BJ (cell line): ENCODE data around the gene PDIA6. TPM values are rescaled to one million over a fixed set of nuclear protein-coding genes. Genes with fewer than 3 reads are reported as not detected.

Source experiments
- CTCF ChIA-PET: fragments of 350-600 bp; formaldehyde crosslinking; extraction: SDS; loops from one replicate; lab custom pipeline; 2021; ENCODE audit warnings: antibody characterized with exemption, inconsistent platforms; lab: Yijun Ruan, JAX
- POLR2A ChIA-PET: fragments of 300-600 bp; sonication (Branson Sonifier 250); formaldehyde crosslinking; extraction: SDS; loops from one replicate; lab custom pipeline; 2021; ENCODE audit warnings: antibody characterized with exemption; lab: Charles Lee
- DNase-seq: peaks from one replicate; pipeline ENCODE4 v3.0.0-alpha.2; 2011; ENCODE audit warnings: low read depth
- H3K27me3 ChIP-seq: 2 replicates; pipeline ENCODE4 v1.6.0; 2011; ENCODE audit warnings: low read length; ENCODE audit not compliant: control insufficient read depth, insufficient read depth
- H3K36me3 ChIP-seq: 2 replicates; pipeline ENCODE4 v1.5.1; 2011; ENCODE audit warnings: low read length; ENCODE audit not compliant: control insufficient read depth, insufficient read depth
- H3K4me3 ChIP-seq: 2 replicates; pipeline ENCODE4 v1.5.1; 2011; ENCODE audit warnings: low read depth, mild to moderate bottlenecking, control low read depth, low read length
- polyA plus RNA-seq: library from polyadenylated mRNA; depleted of rRNA; stranded (reverse); fragments of >200 nt; gene quantifications from 2 replicates; pipeline ENCODE4 v1.2.3, GENCODE V29; 2011
- TF ChIP-seq, protein P1 (sequence below): IDR thresholded peaks from 2 replicates; pipeline ENCODE4 v1.5.1; 2011; ENCODE audit warnings: low read depth, mild to moderate bottlenecking, control low read depth, inconsistent platforms, low read length, moderate library complexity; ENCODE audit not compliant: insufficient read depth

The PDIA6 gene
- polyA plus RNA-seq, 1 experiment, result 238 TPM

DNA sequence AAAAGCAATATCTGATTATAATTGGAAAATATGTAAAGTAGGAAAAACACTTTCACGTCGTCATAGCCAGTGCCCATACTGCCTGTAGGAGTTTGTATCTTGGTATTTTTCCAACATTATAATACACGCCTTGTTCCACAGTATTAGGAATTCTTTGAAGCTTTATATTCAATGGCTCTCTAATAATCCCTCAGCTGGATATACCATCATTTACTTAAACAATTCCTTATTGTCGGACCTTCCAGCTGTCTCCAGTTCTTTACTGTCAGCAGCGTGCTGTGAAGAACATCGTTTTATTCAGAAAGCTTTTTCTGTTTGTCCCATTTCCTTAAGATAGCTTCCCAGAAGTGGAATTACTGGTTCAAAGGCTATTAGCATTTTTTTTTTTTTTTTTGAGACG, 59.4 kb downstream of the PDIA6 start:
- ChIA-PET CTCF (interaction anchor here (0.6 to 1.8 kb wide), 5 partner anchors 9 to 372 kb away, joined by 3 to 4 read pairs (median 3); partner anchors contain the start of gene NOL10), POLR2A (no interaction called here)
- Histone ChIP-seq H3K36me3 (no peaks in the 10 kb centered on the region), H3K27me3 (peaks cover 2% of the 10 kb centered on the region), H3K4me3 (no peak overlapping the region)
- no peak for DNase-seq
- TF ChIP-seq, protein P1, sequence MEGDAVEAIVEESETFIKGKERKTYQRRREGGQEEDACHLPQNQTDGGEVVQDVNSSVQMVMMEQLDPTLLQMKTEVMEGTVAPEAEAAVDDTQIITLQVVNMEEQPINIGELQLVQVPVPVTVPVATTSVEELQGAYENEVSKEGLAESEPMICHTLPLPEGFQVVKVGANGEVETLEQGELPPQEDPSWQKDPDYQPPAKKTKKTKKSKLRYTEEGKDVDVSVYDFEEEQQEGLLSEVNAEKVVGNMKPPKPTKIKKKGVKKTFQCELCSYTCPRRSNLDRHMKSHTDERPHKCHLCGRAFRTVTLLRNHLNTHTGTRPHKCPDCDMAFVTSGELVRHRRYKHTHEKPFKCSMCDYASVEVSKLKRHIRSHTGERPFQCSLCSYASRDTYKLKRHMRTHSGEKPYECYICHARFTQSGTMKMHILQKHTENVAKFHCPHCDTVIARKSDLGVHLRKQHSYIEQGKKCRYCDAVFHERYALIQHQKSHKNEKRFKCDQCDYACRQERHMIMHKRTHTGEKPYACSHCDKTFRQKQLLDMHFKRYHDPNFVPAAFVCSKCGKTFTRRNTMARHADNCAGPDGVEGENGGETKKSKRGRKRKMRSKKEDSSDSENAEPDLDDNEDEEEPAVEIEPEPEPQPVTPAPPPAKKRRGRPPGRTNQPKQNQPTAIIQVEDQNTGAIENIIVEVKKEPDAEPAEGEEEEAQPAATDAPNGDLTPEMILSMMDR, result no peak

DNA sequence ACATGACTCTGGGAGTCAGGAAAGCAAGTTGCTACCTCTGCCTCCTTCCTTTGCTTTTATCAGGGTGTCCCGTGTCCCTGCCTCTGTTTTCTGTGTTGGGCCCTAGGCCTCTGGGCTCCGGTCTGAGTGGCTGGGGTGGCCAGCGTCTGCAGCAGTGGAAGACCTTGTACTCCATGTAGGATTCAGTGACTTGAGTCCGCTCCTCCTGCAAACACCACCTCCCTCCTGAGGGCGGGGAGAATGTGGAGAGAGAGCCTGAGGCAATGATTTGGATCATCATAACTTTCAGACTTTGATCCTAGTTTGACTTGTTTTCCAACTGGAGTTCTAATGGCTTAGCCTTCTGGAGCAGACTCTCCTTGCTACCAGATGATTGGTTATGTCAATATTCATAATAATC, 60.3 kb downstream of the PDIA6 start:
- no peak for DNase-seq
- CTCF ChIA-PET, result interaction anchor here (0.6 to 1.8 kb wide), 2 partner anchors 13 to 62 kb away, joined by 3 to 4 read pairs; partner anchors contain the start of gene NOL10
- peaks cover 6% of the 10 kb centered on the region for H3K27me3 ChIP-seq
- no peak overlapping the region for H3K4me3 ChIP-seq
- POLR2A ChIA-PET, result no interaction called here
- TF ChIP-seq, protein P1, result no peak
- no peaks in the 10 kb centered on the region for H3K36me3 ChIP-seq

DNA sequence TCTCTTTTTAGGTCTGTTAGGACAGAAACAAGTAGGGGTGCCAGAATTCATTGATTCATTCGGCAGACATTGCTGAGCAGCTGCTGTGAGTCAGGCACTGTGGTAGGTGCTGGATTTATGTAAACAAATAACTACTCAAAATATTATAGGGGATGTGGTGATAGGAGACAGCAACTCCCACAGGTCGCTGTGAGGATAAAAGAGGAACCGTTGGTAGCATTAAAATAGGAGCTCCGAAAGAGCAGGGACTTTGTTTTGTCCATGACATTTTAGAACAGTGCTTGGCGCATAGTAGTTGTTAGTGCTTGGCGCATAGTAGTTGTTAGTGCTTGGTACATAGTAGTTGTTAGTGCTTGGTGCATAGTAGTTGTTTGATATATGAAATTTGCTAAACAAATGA, 62.0 kb downstream of the PDIA6 start:
- no peak overlapping the region for H3K4me3 ChIP-seq
- DNase-seq, result no peak
- H3K27me3 ChIP-seq, result peaks cover 6% of the 10 kb centered on the region
- ChIA-PET POLR2A (interaction anchor here (0.6 kb wide), 1 partner anchor 65 kb away, joined by 3 read pairs; no protein-coding TSS in a partner anchor), CTCF (no interaction called here)
- TF ChIP-seq, protein P1, result no peak
- H3K36me3 ChIP-seq, result no peaks in the 10 kb centered on the region

DNA sequence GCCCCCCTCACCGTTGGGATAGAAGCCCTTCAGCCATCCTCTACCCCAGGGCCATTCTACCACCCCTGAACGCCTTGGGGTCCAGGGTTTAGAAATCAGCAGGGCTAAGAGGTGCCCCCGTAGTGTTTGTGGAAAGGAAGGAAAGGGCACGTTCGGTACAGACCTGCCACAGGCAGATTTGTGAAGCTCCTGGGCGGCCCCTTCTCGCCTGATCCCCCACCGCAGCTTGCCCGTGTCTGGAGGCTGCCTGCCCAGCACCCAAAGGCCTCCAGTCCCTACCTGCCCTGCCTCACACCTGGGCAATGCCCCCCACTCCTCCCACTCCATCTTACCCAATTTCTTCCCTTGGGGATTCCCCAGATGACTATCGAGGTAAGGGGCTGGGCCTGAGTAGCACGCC, 69.9 kb downstream of the PDIA6 start:
- no peak overlapping the region for H3K4me3 ChIP-seq
- TF ChIP-seq, protein P1, result no peak
- no peak for DNase-seq
- POLR2A ChIA-PET, result no interaction called here
- peaks cover 2% of the 10 kb centered on the region; the same call in 1 of the 2 replicates for H3K27me3 ChIP-seq
- CTCF ChIA-PET, result no interaction called here
- no peaks in the 10 kb centered on the region for H3K36me3 ChIP-seq

DNA sequence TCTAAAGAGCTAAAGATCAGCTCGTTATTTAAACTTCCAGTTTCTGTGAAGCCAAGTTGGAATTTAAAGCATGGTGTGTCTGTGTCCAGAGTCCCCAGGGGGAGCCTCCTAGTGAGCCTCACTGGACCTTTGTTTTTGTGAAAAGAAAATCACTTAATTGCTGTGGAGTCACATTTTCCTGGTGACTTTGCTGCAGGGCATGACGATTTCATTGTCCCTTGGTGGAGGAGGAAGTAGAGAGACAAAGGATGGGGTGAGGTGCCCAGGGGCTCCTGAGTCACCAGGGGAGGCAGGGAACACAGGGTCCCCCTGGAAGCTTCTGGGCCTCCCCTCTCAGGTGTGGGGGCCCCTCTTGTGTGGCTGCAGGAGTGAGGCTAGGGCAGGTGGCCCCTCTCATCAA, 71.4 kb downstream of the PDIA6 start:
- Histone ChIP-seq H3K4me3 (no peak overlapping the region), H3K36me3 (no peaks in the 10 kb centered on the region), H3K27me3 (peaks cover 2% of the 10 kb centered on the region; the same call in 1 of the 2 replicates)
- DNase-seq, result no peak
- POLR2A ChIA-PET, result no interaction called here
- TF ChIP-seq, protein P1, result no peak
- CTCF ChIA-PET, result no interaction called here
